Fibroblast of lung (primary cell): ENCODE results near the gene CDKN2B-AS1.

Source experiments
- EZH2 ChIP-seq: IDR thresholded peaks from 2 replicates; pipeline ENCODE4 v1.5.1; 2012; ENCODE audit warnings: low read length, control low read depth, mild to moderate bottlenecking; ENCODE audit errors: missing control alignments
- TF ChIP-seq, protein P1 (sequence below), 2 donors: IDR thresholded peaks in 1 of 2; conservative IDR thresholded peaks in 1 of 2; 1 replicate in 1 of 2; 2 replicates in 1 of 2; pipeline ENCODE4 v1.5.1; 2011 to 2012; ENCODE audit warnings: low read length in 2 of 2, control low read depth in 1 of 2, inconsistent platforms in 1 of 2, low read depth in 1 of 2, mild to moderate bottlenecking in 1 of 2

DNA sequence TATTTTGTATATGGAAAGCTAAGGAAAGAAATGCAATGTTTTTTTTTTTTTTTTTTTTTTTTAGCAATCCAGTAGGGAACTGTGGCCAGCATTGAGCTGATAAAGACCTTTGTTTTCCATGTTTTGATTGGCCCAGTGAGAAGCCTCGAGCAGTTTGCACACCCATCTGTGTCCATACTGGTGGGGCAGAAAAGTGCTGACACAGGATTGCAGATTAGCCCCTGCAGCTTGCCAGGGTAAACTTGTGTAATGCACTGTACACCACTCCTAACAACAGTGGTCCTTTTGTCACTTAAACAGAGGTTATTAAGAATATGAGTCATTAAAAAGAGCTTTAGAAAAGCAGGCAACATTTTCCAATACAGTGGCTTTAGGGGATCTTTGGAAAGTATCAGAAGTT is 147.3 kb downstream of the CDKN2B-AS1 start:
- TF ChIP-seq EZH2: no peak
- TF ChIP-seq, protein P1, sequence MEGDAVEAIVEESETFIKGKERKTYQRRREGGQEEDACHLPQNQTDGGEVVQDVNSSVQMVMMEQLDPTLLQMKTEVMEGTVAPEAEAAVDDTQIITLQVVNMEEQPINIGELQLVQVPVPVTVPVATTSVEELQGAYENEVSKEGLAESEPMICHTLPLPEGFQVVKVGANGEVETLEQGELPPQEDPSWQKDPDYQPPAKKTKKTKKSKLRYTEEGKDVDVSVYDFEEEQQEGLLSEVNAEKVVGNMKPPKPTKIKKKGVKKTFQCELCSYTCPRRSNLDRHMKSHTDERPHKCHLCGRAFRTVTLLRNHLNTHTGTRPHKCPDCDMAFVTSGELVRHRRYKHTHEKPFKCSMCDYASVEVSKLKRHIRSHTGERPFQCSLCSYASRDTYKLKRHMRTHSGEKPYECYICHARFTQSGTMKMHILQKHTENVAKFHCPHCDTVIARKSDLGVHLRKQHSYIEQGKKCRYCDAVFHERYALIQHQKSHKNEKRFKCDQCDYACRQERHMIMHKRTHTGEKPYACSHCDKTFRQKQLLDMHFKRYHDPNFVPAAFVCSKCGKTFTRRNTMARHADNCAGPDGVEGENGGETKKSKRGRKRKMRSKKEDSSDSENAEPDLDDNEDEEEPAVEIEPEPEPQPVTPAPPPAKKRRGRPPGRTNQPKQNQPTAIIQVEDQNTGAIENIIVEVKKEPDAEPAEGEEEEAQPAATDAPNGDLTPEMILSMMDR (conservative IDR thresholded peaks at IDR 0.05 in 1 of 2, IDR thresholded peaks at IDR 0.05 in 1 of 2; ENCODE audit: low read depth in 1 of 2, low read length in 2 of 2): no peak
